ENCODE results near the gene CITED1. TPM values are rescaled to one million over a fixed set of nuclear protein-coding genes. Genes with fewer than 3 reads are reported as not detected.

Gene CITED1
- 0.43 and 0.61 TPM in 2 replicates for polyA plus RNA-seq (2011; rRNA removed)
- 0.65 and 0.79 TPM in 2 replicates for polyA plus RNA-seq (2012; cell fraction: cytosol; rRNA removed)
- 0.47 and 0.56 TPM in 2 replicates for polyA plus RNA-seq (2012; cell fraction: nucleus; rRNA removed)
- 0.26 to 0.43 TPM (median 0.30 TPM) in 3 replicates for polyA plus RNA-seq (2017; fragmentation: RNase III; extraction: RNeasy Plus Mini Kit Qiagen cat#74134 plus additional on column Dnase treatment)
- 0.97 TPM in 1 of 2 replicates, not detected in the other for polyA minus RNA-seq (2011; rRNA and poly(A)+ RNA removed)

GRCh38 chrX:72305286-72306084 lies at the start of gene CITED1:
CITED1 (minus strand) TSS chrX:72305914; CDS start chrX:72302869, 3,045 bp downstream.
- TF ChIP-seq RNF2 (IDR thresholded peaks at IDR 0.05; ENCODE audit: borderline replicate concordance, low read depth): peak; percentile 6; the same call in 1 of the 2 replicates
- TF ChIP-seq RAD21 (conservative IDR thresholded peaks at IDR 0.05 in 1 of 2, IDR thresholded peaks at IDR 0.05 in 1 of 2): no peak
- Histone ChIP-seq H3K9me3 (no peaks in the 10 kb centered on the region), H3K4me3 (peak within 1 kb of the TSS; percentile 63), H3K27ac (peak within 1 kb of the TSS; percentile 57 to 77; a peak in 5 of 6 replicates), H3K4me1 (peaks cover 15% of the 10 kb centered on the region; the same call in 2 of the 3 replicates), H3K4me2 (peak within 1 kb of the TSS; percentile 95)
- peak in 1 of 2 experiments; percentile 15 for DNase-seq (ENCODE audit: low read depth in 1 of 2, low spot score in 1 of 2)
- 2% methylated on average over 40 of the region's 68 CpGs for WGBS (ENCODE audit: missing lambda C conversion rate)
- ChIA-PET CTCF (interaction anchor here (1.0 to 1.2 kb wide), 2 partner anchors 26 to 29 kb away, joined by 3 to 5 read pairs; partner anchors contain the start of gene RPS4X), POLR2A (no interaction called here)
- FAIRE-seq: no peak
- ATAC-seq: peak; percentile 22 to 49; a peak in 4 of 6 replicates

- TF ChIP-seq EHMT2 (IDR thresholded peaks at IDR 0.05; ENCODE audit: low read depth) (no peak), MYC (IDR thresholded peaks at IDR 0.05; ENCODE audit: borderline replicate concordance, low read length) (no peak), JUN (IDR thresholded peaks at IDR 0.05) (no peak), HOXB13 (CRISPR knock-in tag; IDR thresholded peaks at IDR 0.05; ENCODE audit: low read depth) (no peak), CEBPB (IDR thresholded peaks at IDR 0.05) (no peak), POLR2A (IDR thresholded peaks at IDR 0.05; ENCODE audit: low read length) (no peak), SMC3 (IDR thresholded peaks at IDR 0.05) (no peak), RFX5 (IDR thresholded peaks at IDR 0.05) (no peak), USF2 (IDR thresholded peaks at IDR 0.05) (no peak), TFCP2L1 (CRISPR knock-in tag; IDR thresholded peaks at IDR 0.05) (no peak), MAX (IDR thresholded peaks at IDR 0.05) (no peak), MAZ (IDR thresholded peaks at IDR 0.05; ENCODE audit: borderline replicate concordance, low read depth, low read length) (no peak), ZNF302 (CRISPR knock-in tag; IDR thresholded peaks at IDR 0.05) (no peak), CTCF (IDR thresholded peaks at IDR 0.05) (no peak), CHD4 (IDR thresholded peaks at IDR 0.05; ENCODE audit: borderline replicate concordance) (no peak), NFE2L2 (conservative IDR thresholded peaks at IDR 0.05; ENCODE audit: low read length) (no peak), JUNB (IDR thresholded peaks at IDR 0.05) (no peak)
- FAIRE-seq: no peak
- Histone ChIP-seq H3K27ac (no peak overlapping the region), H3K9me3 (no peaks in the 10 kb centered on the region), H3K4me1 (no peaks in the 10 kb centered on the region), H3K4me3 (no peak overlapping the region), H3K4me2 (no peak overlapping the region)
- no peak for DNase-seq (ENCODE audit: low read depth in 1 of 2, low spot score in 1 of 2)
- 84% methylated on average over 3 of the region's 3 CpGs for WGBS (ENCODE audit: missing lambda C conversion rate)
- CTCF ChIA-PET: interaction anchor here (1.3 kb wide), 1 partner anchor 176 kb away, joined by 3 read pairs; no protein-coding TSS in a partner anchor
- POLR2A ChIA-PET: no interaction called here
- ATAC-seq: no peak
These were observed 47.1 kb upstream of the CITED1 start for GRCh38 chrX:72352786-72353185.

Measured in A549 (cell line).